ENCODE data around the gene PRM3.

The PRM3 gene

DNA sequence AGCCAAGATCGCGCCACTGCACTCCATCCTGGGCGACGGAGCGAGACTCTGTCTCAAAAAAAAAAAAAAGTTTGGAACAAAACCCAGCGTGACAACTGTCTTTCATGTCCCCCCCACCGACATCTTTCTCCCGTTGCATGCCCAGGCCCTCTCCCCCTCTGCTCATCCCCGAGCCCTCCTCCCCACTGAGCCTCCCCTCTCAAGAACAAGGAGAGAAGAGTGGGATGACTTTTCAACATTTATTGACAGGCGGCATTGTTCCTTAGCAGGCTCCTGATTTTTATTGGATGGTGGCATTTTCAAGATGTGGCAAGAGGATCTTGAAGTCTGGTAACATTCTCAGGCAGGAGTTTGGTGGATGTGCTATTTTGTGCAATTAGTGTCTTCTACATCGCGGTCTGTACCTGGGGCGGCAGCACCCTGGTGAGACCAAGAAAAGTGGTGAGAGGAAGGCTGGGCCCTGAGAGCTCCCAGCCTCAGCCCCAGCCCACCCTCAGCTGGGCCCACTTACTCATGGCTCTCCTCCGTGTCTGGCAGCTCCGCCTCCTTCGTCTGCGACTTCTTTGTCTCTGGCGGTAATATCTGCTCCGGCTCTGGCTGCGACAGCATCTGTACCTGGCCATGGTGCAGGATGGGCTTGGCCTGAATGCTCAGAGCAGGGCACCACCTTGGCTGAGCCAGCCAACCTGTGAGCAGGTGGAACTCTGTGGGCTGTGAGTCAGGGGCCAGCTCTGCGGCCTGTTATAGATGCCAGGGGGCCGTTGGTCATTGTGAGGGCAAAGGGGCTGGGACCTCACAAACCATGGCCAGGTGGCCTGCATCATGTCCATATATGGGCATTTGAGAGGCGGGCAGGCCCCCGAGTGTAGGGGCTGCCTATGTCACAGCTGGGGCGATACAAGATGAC, 7.4 kb upstream of the PRM3 start, which contains the start of gene PRM1:
TSS of gene PRM1 (minus strand) at position 715 of the 907 bp plus-strand sequence. CDS start at position 623, 92 bp downstream.
- no peak for DNase-seq (ENCODE audit: low spot score)

DNA sequence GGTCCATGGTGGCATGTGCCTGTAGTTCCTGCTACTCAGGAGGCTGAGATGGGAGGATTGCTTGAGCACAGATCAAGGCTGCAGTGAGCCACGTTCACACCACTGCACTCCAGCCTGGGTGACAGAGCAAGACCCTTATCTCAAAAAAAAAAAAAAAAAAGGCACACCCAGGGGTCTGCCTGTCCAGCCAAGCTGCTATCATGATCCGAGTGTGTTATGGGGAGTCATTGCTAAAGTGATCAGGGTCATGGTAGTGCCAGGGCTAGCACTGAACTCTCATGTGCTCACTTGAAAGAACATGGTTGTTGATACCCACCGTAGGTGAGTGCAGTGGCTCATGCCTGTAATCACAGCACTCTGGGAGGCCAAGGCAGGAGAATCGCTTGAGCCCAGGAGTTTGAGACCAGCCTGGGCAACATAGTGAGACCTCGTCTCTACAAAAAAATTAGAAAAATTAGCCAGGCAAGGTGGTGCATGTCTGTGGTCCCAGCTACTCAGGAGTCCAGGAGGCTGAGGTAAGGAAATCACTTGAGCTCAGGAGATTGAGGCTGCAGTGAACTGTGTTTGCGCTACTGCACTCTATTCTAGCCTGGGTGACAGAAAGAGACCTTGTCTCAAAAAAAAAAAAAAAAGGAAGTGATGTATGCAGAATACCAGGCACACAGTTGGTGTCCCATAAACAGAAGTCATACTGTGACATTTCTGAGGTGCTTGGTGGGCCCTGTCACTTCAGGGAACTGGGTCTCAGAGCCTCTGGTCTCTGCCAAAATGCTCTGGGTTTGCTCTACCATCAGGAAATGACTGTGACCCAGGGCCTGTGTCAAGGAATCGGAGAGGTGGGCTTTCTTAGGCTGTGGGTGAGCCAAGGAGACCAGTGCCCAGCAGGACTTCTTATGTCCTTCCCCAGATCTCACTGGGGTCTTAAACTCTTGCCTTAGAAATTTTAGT, 5.5 kb upstream of the PRM3 start:
- no peak for DNase-seq (ENCODE audit: low spot score)

DNA sequence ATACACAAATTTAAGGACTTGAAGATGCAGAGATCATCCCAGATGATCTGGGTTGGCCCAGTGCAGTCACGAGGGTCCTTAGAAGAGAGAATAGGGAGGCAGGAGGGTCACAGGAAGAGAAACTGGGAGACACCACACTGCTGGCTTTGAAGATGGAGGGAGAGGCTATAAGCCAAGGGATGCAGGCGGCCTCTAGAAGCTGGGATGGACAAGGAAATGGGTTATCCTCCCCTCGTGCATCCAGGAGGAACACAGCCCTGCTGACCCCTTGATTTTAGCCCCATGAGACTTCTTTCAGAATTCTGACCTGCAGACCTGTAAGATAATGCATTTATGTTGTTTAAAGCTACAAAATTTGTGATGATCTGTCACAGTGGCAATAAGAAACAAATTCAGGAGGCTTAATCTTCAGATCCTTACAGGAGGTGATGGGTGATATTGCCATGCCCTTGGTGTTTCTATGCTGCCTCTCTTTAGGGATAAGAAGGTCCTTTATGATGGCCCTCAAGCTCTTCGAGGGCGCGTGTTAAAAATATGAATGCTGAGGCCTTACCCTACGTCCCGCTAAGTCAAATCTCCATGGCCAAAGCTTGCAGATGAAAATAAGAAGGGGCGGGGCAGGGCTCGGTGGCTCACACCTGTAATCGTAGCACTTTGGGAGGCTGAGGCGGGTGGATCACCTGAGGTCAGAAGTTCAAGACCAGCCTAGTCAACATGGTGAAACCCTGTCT, 4.3 kb upstream of the PRM3 start:
- no peak for DNase-seq (ENCODE audit: low spot score)

DNA sequence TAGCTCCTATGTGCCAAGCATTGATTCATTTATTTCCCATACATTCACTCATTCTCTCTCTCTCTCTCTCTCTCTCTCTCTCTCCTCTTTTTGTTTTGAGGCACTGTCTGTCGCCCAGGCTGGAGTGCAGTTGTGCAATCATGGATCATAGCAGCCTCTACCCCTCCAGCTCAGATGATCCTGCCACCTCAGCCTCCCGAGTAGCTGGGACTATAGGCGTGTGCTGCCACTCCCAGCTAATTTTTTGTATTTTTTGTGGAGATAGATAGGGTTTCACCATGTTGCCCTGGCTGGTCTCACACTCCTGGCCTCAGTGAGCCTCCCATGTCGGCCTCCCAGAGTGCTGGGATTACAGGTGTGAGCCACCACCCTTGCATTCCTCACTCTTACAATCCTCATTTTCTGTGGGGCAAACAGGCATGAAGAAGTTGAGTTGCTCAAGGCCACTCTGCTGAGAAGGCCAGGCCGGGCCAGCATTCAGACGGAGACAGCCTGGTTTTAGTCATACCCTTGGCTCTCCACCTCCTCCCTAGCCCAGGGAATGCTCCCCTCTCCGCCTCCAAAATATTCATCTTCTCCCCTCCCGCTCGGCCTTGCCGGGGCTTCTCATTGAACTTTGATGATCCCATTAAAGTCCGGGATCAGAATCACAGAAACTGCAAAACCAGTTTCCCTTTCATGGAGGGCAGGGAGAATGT, 3.6 kb upstream of the PRM3 start:
- DNase-seq (ENCODE audit: low spot score) = no peak

DNA sequence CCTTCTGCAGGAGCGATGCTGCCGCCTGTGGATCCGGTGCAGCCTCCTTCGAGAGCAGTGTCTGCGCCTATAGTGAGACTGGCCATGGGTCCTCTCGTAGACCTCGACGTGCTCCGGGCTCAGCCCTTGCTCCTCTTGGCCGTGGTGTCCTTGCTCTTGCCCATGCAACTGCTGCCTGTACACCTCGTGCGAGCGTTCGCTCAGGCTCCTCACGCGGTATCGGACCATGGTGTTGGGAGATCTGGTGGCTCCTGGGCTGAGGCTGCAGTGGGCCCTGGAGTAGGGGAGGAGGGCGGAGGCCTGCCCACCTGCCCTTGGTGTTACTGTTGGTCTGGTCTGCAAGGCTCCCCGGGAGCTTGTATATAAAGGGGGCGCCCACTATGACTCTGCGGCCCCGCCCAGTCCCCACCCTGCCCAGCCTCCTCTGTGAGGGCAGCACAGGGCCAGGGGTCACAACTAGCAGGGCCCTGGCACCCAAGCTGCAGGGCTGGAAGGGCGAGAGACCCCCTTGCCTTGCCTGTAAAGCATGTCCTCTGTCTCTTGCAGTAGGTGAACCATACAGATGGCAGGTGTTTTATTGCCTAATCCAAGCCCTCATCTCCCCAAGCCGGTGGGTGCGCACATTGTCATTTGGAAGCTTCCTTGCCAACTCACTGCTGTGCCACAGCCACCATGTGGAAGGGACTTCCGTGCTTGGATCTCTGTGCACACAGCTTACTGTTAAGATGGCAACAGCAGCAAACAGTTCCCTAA, 2.9 kb upstream of the PRM3 start, which contains the start of gene PRM2:
TSS of gene PRM2 (minus strand) at position 338 of the 753 bp plus-strand sequence. CDS start at position 228, 110 bp downstream.
- DNase-seq (ENCODE audit: low spot score) = no peak

DNA sequence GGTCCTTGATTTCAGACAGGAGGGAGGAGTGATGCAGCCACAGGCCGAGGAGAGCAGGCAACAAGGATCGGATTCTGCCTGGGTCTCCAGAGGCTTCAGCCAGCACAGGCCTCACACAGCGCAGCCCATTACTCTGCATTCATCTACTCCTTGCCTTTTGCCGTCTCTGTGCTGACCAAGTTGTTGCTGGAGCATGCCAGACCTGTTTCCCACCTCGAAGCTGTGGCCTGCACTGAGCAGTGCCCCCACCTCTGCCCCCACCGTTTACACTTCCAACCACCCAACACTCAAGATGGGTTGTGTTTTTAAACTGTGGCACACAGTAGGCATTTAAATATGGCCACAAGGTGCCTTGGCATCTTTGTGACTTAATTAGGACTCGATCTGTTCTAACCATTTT, 1.5 kb upstream of the PRM3 start:
- DNase-seq (ENCODE audit: low spot score) = no peak

DNA sequence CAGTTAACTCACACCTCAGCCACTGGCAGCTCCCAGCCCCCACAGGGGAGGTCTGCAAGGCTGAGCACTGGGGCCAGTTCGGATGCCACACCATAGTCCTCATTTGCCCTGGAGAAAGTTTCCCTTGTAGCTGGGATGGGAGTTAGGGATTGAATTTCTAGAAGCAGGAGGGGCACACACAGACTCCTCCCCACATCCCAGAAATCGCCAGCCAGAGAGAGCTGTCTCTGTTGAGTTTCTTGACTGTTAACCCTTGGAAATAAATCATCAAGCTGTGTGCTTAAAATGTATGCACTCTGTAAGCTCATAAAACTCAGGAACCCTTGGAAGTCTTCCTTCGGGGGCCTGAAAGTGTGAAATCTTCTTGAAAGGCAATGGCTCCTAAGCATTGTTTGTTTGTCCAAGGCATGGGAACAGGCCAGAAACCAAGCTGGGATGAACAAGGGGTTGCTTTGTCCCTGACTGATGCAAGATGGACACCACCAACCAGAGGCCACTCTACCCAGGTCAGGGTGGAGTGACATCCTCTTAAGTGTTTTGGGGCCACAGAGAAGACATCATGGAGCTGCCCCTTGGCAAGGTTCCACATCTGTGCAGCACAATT, 394 bp upstream of the PRM3 start:
- DNase-seq (ENCODE audit: low spot score) = no peak

DNA sequence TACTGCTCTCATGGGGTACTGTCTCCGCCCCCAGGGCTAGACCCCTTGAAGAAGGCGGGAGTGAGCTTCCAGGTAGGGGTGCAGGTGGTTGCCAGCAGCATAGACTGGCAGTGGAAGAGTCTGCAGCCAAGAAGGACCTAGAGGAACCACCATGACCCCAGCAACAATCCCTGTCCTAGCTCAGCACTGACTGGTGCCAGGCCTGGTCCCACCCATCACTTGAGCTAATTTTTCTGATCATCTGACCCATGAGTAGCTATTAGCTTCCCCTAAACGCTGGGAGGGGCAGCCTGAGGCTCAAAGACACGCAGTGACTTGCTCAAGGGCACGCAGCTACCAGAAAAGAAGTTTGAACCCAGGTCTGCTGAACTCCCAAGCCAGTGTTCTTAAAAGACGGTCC, 945 bp downstream of the PRM3 start:
- DNase-seq (ENCODE audit: low spot score) = no peak

DNA sequence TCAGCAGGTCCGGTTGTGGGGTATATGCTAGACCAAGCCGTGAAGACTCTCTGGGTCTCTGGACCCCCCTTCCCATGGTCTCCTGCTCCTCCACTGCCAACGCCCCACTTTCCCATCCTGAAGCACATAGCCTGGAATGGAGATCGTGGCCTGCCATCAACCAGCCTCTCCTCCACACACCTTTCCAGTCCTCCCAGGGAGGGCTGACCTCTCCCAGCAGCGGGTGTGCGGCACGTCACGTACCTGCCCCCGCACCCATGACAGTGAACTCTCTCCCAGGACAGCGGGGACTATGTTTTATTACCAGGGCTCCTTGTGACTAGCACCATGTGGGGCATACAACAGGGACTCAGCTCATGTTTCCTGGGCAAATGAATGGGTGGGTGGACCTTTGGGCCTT, 1.8 kb downstream of the PRM3 start:
- DNase-seq (ENCODE audit: low spot score) = no peak

DNA sequence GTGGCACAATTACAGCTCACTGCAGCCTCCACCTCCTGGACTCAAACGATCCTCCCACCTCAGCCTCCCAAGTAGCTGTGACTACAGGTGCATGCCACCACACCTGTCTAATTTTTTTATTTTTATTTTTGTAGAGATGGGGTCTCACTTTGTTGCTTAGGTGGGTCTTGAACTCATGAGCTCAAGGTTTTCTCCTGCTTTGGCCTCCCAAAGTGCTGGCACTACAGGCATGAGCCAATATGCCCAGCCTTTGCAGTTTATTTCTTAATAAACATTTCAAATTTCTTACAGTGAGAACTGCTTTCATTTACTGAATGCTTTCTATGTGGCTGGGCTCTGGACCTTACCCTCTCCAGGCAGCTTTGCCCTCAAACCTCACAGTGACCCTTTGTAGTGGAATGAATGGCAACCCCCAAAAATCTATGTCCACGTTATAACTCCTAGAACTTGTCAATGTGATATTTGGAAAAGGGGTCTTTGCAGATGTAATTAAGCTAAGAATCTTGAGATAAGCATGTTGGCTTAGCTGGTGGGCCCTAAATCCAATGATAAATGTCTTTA, 2.7 kb downstream of the PRM3 start:
- DNase-seq (ENCODE audit: low spot score) = no peak

DNA sequence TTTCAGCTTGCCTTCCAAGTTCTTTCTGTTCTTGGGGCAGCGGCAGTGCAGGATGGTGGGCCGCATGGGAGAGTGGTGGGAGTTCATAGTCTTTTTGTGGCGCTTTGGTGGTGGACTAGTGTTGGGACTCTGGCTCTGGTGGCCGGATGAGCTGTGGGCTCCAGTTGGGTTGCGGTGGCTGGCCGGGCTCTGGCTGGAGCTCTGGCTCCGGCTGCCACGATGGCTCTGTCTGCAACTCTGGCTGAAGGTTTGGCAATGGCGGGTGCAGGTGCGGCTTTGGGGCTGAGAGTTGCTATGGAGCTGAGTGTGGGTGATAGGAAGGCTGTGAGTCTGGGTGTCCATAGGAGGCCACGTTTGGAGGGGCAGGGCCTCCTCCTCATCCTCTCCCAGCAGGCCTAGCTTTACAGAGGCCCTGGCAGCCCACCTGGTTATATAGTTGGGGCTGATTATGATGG, 4.5 kb downstream of the PRM3 start, which contains the start of gene TNP2:
TSS of gene TNP2 (minus strand) at position 405 of the 455 bp plus-strand sequence. CDS start at position 342, 63 bp downstream.
- DNase-seq (ENCODE audit: low spot score) = no peak

DNA sequence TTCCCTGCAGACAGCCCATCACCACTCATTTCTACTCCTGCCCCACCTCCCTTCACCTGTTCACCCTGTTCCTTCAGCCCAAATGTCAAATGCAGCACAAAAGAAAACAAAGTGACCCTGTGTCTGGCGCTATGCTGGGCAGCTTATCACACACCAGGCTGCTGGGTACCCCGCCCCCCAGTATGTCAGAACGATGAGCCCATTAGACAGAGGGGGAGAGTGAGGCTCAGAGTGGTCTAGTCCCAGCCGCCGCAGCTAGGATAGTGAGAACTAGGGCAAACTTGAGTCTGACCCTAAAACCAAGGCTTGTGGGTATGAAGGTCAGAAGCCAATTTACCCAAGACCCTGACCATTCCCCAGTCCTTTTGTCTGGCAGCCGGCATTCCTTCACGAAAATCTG, 8.3 kb downstream of the PRM3 start:
- DNase-seq (ENCODE audit: low spot score) = no peak

DNA sequence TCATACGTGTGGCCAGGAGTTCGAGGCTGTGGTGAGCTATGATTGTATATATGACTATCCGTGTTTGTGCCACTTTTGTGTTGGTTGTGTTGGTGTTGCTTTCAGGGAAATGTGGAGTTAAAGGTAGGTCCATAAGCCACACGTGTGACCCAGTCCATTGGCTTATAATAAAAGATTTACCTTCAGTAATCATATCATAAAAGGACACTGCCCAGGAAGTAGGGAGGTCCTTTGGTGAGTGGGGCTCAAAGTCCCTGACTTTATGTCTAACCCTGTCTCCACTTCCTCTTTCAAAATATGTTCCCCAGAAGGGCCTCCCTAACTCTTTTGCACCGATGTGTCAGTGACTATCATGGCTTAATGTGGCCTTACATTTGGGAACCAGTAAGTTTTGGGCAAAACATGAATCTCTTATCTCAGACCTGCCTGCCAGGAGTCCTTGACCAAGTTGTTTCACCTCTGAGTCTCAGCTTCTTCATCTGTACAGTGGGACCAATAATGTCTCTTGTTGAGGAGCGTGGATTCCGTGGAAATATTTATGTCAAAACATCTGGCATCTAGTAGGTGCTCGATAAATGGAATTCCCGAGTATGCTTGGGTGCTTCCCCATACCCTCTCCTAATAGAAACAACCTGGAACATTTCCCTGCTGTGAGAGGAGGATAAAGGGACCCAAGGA, 9.1 kb downstream of the PRM3 start:
- DNase-seq (ENCODE audit: low spot score) = no peak

DNA sequence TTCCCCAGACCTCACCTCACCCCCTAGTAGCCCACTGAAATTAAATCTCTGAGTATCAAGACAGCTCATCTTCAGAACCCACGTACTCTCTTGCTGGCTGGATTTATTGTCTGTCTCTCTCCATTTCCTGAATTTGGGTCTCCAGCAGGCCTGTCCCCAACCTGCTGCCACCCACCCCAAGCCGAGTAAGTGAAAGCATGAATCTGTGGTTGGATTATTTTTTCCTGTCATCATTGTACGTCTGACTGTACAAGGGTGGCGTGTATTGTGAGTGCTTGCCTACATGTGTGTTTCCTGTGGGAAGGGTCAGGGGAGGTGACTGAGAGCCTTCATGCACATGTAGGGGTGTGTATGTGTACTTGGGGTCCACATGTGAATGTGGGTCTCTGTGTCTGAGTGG, 9.7 kb downstream of the PRM3 start:
- DNase-seq (ENCODE audit: low spot score) = no peak

DNA sequence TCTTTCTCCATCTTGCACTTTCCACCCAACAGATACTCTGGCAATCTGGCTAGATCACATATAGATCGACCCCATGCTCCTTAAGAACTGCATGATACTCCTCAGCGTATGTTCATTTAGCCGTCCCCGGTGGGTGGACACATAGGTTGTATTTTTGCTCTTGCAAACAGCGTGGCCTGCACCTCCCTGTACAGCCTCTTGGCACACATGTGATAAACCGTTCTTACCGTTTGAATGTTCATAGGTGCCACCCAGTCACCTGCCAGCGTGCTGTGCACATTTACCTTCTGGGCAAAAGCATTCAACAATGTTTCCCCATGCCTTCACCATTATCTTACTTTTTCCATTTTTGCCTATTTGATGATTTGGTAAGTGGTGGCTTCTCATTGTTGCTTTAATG, 10.5 kb downstream of the PRM3 start:
- DNase-seq (ENCODE audit: low spot score) = no peak

DNA sequence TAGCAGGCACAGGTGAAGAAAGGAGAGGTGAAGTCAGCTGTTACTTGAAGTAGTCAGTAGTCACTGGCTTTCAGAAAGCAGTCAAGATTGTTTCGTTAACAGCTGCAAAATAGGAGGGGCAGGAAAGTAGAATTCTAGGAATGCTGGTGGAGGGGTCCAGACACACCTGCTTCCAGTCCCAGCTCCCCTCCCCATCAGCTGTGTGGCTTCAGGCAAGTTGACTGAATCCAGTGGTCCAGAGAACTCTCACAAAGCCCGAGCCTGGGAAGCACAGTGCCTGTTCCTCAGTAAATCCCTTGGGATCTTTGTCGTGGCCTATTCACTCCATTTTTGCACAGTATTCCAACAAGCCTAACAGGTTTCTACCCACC, 12.8 kb downstream of the PRM3 start:
- DNase-seq (ENCODE audit: low spot score) = no peak

DNA sequence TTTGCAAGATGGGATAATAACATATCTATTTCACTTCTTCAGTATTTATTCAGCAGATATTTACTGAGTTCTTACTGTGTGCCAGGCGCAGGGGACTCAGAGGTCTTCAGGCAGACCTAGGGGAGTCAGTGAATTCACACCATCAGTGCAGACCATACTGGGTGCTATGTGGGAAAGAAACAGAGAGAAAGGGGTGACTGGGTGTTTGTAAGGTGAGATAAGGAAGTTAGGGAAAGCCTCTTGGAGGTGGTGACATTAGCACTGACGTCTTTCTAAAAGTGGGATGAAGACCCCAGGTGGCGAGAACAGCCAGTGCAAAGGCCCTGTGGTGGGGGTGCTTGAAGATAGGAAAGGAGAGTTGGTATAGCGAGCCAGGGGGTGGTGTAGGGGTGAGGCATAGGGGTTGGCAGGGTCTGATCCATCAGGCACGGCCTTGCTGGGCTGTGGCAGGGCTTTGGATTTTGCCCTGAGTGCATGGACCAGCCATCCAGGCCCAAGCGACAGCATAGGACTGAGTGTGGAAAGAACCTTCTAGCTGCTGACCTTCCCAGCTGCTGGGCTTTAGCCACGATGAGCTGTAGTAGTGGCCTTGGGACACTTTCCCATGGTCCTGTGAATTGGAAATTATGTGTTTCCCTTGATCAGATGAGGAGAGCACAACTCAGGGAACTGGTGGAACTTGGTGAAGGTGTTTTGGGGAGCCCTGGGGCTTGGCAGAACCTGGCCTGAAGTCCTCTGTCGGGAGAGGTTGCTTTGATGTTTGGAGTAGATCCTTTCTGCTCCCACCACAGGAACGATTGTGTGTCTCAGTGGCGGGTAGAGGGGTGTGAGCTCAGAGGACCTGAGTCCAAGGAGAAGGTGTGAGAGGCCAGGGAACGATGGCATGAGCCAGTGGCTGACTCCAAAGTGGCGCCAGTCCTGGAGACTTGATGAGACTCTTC, 13.5 kb downstream of the PRM3 start:
- no peak for DNase-seq (ENCODE audit: low spot score)
